IPS-18c (cell line): Measurements from ENCODE around the gene DUSP2.

Experiments used
- H3K4me3 ChIP-seq: 2 replicates; pipeline ENCODE4 v1.7.0; 2013; ENCODE audit warnings: low read depth, mild to moderate bottlenecking, low read length, moderate library complexity; ENCODE audit not compliant: insufficient read depth
- H3K9me3 ChIP-seq: one replicate; pipeline ENCODE4 v1.6.1; 2013; ENCODE audit warnings: mild to moderate bottlenecking, low read length, moderate library complexity; ENCODE audit not compliant: control insufficient read depth, insufficient read depth

DUSP2 gene

GRCh38 chr2:96124406-96125265 lies 20.6 kb downstream of the DUSP2 start:
- Histone ChIP-seq H3K9me3 (no peaks in the 10 kb centered on the region), H3K4me3 (no peak overlapping the region)

GRCh38 chr2:96123936-96124335 lies 21.3 kb downstream of the DUSP2 start:
- no peak overlapping the region for H3K4me3 ChIP-seq
- no peaks in the 10 kb centered on the region for H3K9me3 ChIP-seq

GRCh38 chr2:96123290-96123689 lies 21.9 kb downstream of the DUSP2 start:
- Histone ChIP-seq H3K9me3 (peaks cover 2% of the 10 kb centered on the region), H3K4me3 (no peak overlapping the region)

- peaks cover 2% of the 10 kb centered on the region for H3K9me3 ChIP-seq
Observed at GRCh38 chr2:96122391-96122790, 22.8 kb downstream of the DUSP2 start.

GRCh38 chr2:96121414-96121813 lies 23.8 kb downstream of the DUSP2 start:
- Histone ChIP-seq H3K4me3 (no peak overlapping the region), H3K9me3 (peaks cover 2% of the 10 kb centered on the region)

More at GRCh38 chr2:96122391-96122790, 22.8 kb downstream of the DUSP2 start:
- no peak overlapping the region for H3K4me3 ChIP-seq

GRCh38 chr2:96120991-96121390 lies 24.2 kb downstream of the DUSP2 start:
- no peak overlapping the region for H3K4me3 ChIP-seq
- H3K9me3 ChIP-seq = peaks cover 2% of the 10 kb centered on the region

- Histone ChIP-seq H3K4me3 (no peak overlapping the region), H3K9me3 (peaks cover 2% of the 10 kb centered on the region)
Observed at GRCh38 chr2:96120091-96120720, 25.0 kb downstream of the DUSP2 start.

- Histone ChIP-seq H3K4me3 (no peak overlapping the region), H3K9me3 (peaks cover 2% of the 10 kb centered on the region)
Observed at GRCh38 chr2:96119389-96119751, 25.9 kb downstream of the DUSP2 start.

- peaks cover 2% of the 10 kb centered on the region for H3K9me3 ChIP-seq
- no peak overlapping the region for H3K4me3 ChIP-seq
Observed at GRCh38 chr2:96118698-96119388, 26.4 kb downstream of the DUSP2 start.

- peaks cover 2% of the 10 kb centered on the region for H3K9me3 ChIP-seq
- H3K4me3 ChIP-seq = no peak overlapping the region
Observed at GRCh38 chr2:96117701-96118588, 27.3 kb downstream of the DUSP2 start.

- Histone ChIP-seq H3K9me3 (peaks cover 2% of the 10 kb centered on the region), H3K4me3 (peak overlapping the region; percentile 69)
Observed at GRCh38 chr2:96116879-96117533, 28.2 kb downstream of the DUSP2 start.

- Histone ChIP-seq H3K4me3 (peak within 1 kb of the TSS; percentile 69), H3K9me3 (peaks cover 2% of the 10 kb centered on the region)
Observed at GRCh38 chr2:96116424-96116878, 28.8 kb downstream of the DUSP2 start, which contains the start of gene ADRA2B. TSS of gene ADRA2B (minus strand) at chr2:96116571. CDS start at chr2:96116149, 422 bp downstream.

- Histone ChIP-seq H3K9me3 (peaks cover 2% of the 10 kb centered on the region), H3K4me3 (peak overlapping the region; percentile 69)
Observed at GRCh38 chr2:96115631-96116423, 29.4 kb downstream of the DUSP2 start.

GRCh38 chr2:96114903-96115581 lies 30.2 kb downstream of the DUSP2 start:
- no peak overlapping the region for H3K4me3 ChIP-seq

GRCh38 chr2:96114546-96114902 lies 30.7 kb downstream of the DUSP2 start:
- H3K9me3 ChIP-seq = peaks cover 2% of the 10 kb centered on the region

More at GRCh38 chr2:96114903-96115581, 30.2 kb downstream of the DUSP2 start:
- peaks cover 2% of the 10 kb centered on the region for H3K9me3 ChIP-seq

More at GRCh38 chr2:96114546-96114902, 30.7 kb downstream of the DUSP2 start:
- no peak overlapping the region for H3K4me3 ChIP-seq
